GM12864 (cell line): ENCODE results near the gene LNX2.

Experiments
- DNase-seq: peaks from one replicate; pipeline ENCODE4 v3.0.0-alpha.2; 2011; ENCODE audit warnings: low read depth
- H3K4me3 ChIP-seq: 2 replicates; pipeline ENCODE4 v1.5.1; 2011; ENCODE audit warnings: mild to moderate bottlenecking, low read depth, low read length, control low read depth
- TF ChIP-seq, protein P1 (sequence below): IDR thresholded peaks from 2 replicates; pipeline ENCODE4 v1.5.1; 2011; ENCODE audit warnings: low read depth, mild to moderate bottlenecking, moderate library complexity, low read length, control low read depth, inconsistent platforms; ENCODE audit errors: missing control alignments

Gene LNX2

GRCh38 chr13:27572234-27572901 is 48.0 kb downstream of the LNX2 start:
- H3K4me3 ChIP-seq = no peak overlapping the region
- TF ChIP-seq, protein P1, sequence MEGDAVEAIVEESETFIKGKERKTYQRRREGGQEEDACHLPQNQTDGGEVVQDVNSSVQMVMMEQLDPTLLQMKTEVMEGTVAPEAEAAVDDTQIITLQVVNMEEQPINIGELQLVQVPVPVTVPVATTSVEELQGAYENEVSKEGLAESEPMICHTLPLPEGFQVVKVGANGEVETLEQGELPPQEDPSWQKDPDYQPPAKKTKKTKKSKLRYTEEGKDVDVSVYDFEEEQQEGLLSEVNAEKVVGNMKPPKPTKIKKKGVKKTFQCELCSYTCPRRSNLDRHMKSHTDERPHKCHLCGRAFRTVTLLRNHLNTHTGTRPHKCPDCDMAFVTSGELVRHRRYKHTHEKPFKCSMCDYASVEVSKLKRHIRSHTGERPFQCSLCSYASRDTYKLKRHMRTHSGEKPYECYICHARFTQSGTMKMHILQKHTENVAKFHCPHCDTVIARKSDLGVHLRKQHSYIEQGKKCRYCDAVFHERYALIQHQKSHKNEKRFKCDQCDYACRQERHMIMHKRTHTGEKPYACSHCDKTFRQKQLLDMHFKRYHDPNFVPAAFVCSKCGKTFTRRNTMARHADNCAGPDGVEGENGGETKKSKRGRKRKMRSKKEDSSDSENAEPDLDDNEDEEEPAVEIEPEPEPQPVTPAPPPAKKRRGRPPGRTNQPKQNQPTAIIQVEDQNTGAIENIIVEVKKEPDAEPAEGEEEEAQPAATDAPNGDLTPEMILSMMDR = no peak
- no peak for DNase-seq

DNA sequence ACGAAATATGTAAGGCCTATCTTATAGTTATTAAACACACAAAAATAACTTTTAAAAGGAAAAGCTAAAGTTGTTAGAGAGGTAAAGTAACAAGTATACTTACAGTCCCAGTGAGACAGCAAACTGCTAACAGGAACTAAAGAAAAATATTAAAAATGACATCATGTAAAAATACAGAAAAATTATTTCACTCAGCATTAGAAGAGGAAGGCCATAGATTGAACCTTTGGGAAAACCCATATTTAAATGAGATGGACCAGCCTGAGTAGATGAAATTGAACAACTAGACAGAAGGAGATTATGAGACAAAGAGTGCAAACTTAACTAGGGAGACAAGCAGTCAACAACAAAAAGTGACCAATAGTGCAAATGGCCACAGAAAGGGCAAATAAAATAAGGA is 49.4 kb downstream of the LNX2 start:
- TF ChIP-seq, protein P1 = no peak
- H3K4me3 ChIP-seq = no peak overlapping the region
- DNase-seq = no peak

GRCh38 chr13:27569405-27569804 is 50.9 kb downstream of the LNX2 start:
- DNase-seq = no peak
- H3K4me3 ChIP-seq = no peak overlapping the region
- TF ChIP-seq, protein P1 = no peak

DNA sequence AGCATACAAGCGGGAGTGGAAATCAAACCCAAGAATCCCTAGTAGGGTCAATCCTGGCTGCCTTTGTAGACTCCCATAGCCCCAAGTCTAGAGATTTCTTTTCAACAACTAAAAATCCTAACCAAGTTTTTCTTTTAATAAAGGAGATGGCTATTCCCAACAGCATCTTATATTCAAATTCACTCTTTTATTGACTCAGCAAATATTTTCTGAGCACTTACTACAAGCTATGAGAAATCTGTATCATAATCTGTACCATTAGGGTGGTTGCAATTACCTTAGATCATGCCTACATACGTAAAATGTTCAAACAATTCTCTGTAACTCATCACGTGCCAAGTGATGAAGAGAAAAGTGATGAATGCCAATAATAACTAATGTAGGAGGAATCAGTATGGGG is 54.5 kb downstream of the LNX2 start:
- TF ChIP-seq, protein P1 = no peak
- no peak for DNase-seq

DNA sequence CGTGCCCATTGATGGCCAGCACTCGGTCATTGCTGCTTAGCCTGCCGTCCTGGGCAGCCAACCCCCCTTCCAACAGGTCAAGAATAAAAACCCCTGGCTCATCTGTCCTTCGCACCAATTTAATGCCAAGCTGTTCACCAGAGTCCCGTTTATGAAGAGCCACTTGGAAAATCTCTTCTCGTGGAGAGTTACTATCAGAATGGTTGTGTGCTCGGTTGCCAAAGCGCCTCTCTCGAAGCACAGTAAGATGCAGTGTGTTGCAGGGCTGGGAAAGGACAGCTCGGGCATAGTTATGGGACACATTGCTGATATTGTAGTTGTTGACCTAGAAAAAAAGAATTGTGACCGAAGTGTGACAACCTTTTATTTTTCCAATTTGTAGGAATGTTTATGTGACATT is 57.9 kb downstream of the LNX2 start:
- H3K4me3 ChIP-seq = no peak overlapping the region
- no peak for DNase-seq
- TF ChIP-seq, protein P1 = no peak

More for the DNA sequence above, 54.5 kb downstream of the LNX2 start:
- no peak overlapping the region for H3K4me3 ChIP-seq

DNA sequence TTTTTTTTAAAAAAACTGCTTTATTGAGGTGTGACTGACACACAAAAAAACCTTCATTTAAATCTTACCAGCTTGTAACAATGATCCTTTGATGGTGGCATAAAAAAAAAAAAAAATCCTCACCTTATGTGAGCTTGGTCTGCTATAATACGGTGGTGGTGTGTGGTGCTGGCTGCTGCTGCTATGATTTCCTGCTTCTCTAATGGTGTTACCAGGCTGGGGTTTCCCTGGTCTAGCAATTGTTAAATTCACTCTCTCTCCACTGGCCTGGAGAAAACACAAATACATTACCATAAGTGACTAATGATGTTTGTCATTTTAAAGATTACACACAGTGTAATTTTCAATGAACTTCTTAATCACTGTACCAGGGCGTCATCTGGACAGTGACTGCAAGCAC is 60.6 kb downstream of the LNX2 start:
- no peak for DNase-seq
- TF ChIP-seq, protein P1 = no peak
- no peak overlapping the region for H3K4me3 ChIP-seq

- DNase-seq = no peak
- TF ChIP-seq, protein P1 = no peak
- H3K4me3 ChIP-seq = no peak overlapping the region
These were observed 64.2 kb downstream of the LNX2 start for GRCh38 chr13:27556109-27556508.
